HEK293T (cell line): ENCODE measurements around the gene ZNF805.
"Not testable (repeated sequence)": the region's sequence is repeated elsewhere in the genome, so short reads cannot be mapped to it uniquely, and the experiment has no call there.

Source experiments
- CTCF ChIA-PET: fragments of 350-600 bp; formaldehyde crosslinking; extraction: SDS; loops from one replicate; lab custom pipeline; 2021; ENCODE audit warnings: antibody characterized with exemption, inconsistent platforms; lab: Yijun Ruan, JAX
- POLR2A ChIA-PET: fragments of 350-600 bp; formaldehyde crosslinking; extraction: SDS; loops from one replicate; lab custom pipeline; 2020; ENCODE audit warnings: antibody characterized with exemption, inconsistent platforms; lab: Yijun Ruan, JAX
- DNase-seq: peaks from one replicate; pipeline ENCODE4 v3.0.0; 2012; ENCODE audit warnings: mixed read lengths; ENCODE audit errors: extremely low spot score
- ARNT ChIP-seq: fragments of 450-650 bp; IDR thresholded peaks from 2 replicates; pipeline ENCODE4 v1.6.1; 2017; ENCODE audit warnings: mild to moderate bottlenecking
- BHLHE40 ChIP-seq: fragments of 450-650 bp; IDR thresholded peaks from 2 replicates; pipeline ENCODE4 v1.6.1; 2016; ENCODE audit warnings: mild to moderate bottlenecking, moderate library complexity, borderline replicate concordance
- CTBP1 ChIP-seq: fragments of 450-650 bp; IDR thresholded peaks from 2 replicates; pipeline ENCODE4 v1.6.1; 2016; ENCODE audit warnings: borderline replicate concordance
- ELF4 ChIP-seq: fragments of 450-650 bp; IDR thresholded peaks from 2 replicates; pipeline ENCODE4 v1.6.1; 2017; ENCODE audit warnings: antibody characterized with exemption
- FOXA1 ChIP-seq: fragments of 450-650 bp; IDR thresholded peaks from 2 replicates; pipeline ENCODE4 v1.6.1; 2016; ENCODE audit warnings: mild to moderate bottlenecking
- FOXK2 ChIP-seq: fragments of 450-650 bp; IDR thresholded peaks from 2 replicates; pipeline ENCODE4 v1.6.1; 2016; ENCODE audit warnings: mild to moderate bottlenecking
- FOXM1 ChIP-seq: fragments of 450-650 bp; IDR thresholded peaks from 2 replicates; pipeline ENCODE4 v1.6.1; 2017; ENCODE audit warnings: mild to moderate bottlenecking, borderline replicate concordance
- HDGF ChIP-seq: fragments of 450-650 bp; IDR thresholded peaks from 2 replicates; pipeline ENCODE4 v1.6.1; 2017; ENCODE audit warnings: antibody characterized with exemption, borderline replicate concordance
- L3MBTL2 ChIP-seq: fragments of 450-650 bp; conservative IDR thresholded peaks from 2 replicates; pipeline ENCODE4 v1.6.1; 2016; ENCODE audit warnings: mild to moderate bottlenecking
- LEF1 ChIP-seq: fragments of 450-650 bp; IDR thresholded peaks from 2 replicates; pipeline ENCODE4 v1.6.1; 2017; ENCODE audit warnings: mild to moderate bottlenecking, borderline replicate concordance
- NFRKB ChIP-seq: fragments of 450-650 bp; IDR thresholded peaks from 2 replicates; pipeline ENCODE4 v1.6.1; 2016; ENCODE audit warnings: mild to moderate bottlenecking, moderate library complexity
- PKNOX1 ChIP-seq: fragments of 450-650 bp; IDR thresholded peaks from 2 replicates; pipeline ENCODE4 v1.6.1; 2016
- SP1 ChIP-seq: fragments of 450-650 bp; IDR thresholded peaks from 2 replicates; pipeline ENCODE4 v1.6.1; 2017
- SUZ12 ChIP-seq: fragments of 450-650 bp; IDR thresholded peaks from 2 replicates; pipeline ENCODE4 v1.6.1; 2016; ENCODE audit warnings: mild to moderate bottlenecking
- TARDBP ChIP-seq: fragments of 450-650 bp; IDR thresholded peaks from 2 replicates; pipeline ENCODE4 v1.6.1; 2016
- ZNF384 ChIP-seq: fragments of 450-650 bp; IDR thresholded peaks from 2 replicates; pipeline ENCODE4 v1.6.1; 2016

Gene ZNF805

GRCh38 chr19:57242821-57243220, 2.4 kb downstream of the ZNF805 start:
- ChIA-PET POLR2A (no interaction called here), CTCF (no interaction called here)
- TF ChIP-seq PKNOX1 = no peak
- no peak for TF ChIP-seq FOXK2
- no peak for TF ChIP-seq NFRKB
- TF ChIP-seq ELF4 = no peak
- TF ChIP-seq ZNF384 = no peak
- no peak for TF ChIP-seq SUZ12
- no peak for DNase-seq

GRCh38 chr19:57244513-57244912, 4.1 kb downstream of the ZNF805 start:
- POLR2A ChIA-PET = no interaction called here
- CTCF ChIA-PET = no interaction called here
- TF ChIP-seq FOXA1 (no peak), ARNT (no peak), LEF1 (no peak), FOXK2 (no peak), ZNF384 (no peak), ELF4 (no peak), SP1 (no peak)
- DNase-seq = no peak

- POLR2A ChIA-PET = no interaction called here
- TF ChIP-seq BHLHE40 = no peak
- no peak for TF ChIP-seq ELF4
- TF ChIP-seq FOXA1 = no peak
- TF ChIP-seq SP1 = no peak
- TF ChIP-seq L3MBTL2 = no peak
- TF ChIP-seq LEF1 = no peak
- no peak for TF ChIP-seq ARNT
- TF ChIP-seq FOXK2 = no peak
- TF ChIP-seq PKNOX1 = no peak
- DNase-seq = no peak
- CTCF ChIA-PET = no interaction called here
Measured at GRCh38 chr19:57245066-57245465, 4.6 kb downstream of the ZNF805 start.

- ChIA-PET POLR2A (no interaction called here), CTCF (no interaction called here)
Measured at GRCh38 chr19:57245959-57246358, 5.5 kb downstream of the ZNF805 start.

GRCh38 chr19:57248646-57249045, 8.2 kb downstream of the ZNF805 start:
- CTCF ChIA-PET = no interaction called here
- POLR2A ChIA-PET = no interaction called here
- DNase-seq = no peak
- TF ChIP-seq ELF4 (no peak), SP1 (no peak), LEF1 (no peak), NFRKB (no peak), L3MBTL2 (no peak), CTBP1 (no peak), FOXK2 (no peak), FOXA1 (no peak), TARDBP (no peak), FOXM1 (no peak), HDGF (no peak), BHLHE40 (no peak), ZNF384 (no peak), PKNOX1 (no peak), SUZ12 (no peak), ARNT (no peak)

More at GRCh38 chr19:57245959-57246358, 5.5 kb downstream of the ZNF805 start:
- no peak for DNase-seq
- TF ChIP-seq SUZ12 = no peak
- no peak for TF ChIP-seq ELF4
- no peak for TF ChIP-seq CTBP1
- TF ChIP-seq BHLHE40 = no peak
- no peak for TF ChIP-seq SP1
- no peak for TF ChIP-seq ZNF384
- no peak for TF ChIP-seq FOXA1
- no peak for TF ChIP-seq LEF1
- no peak for TF ChIP-seq FOXK2
- no peak for TF ChIP-seq NFRKB
- no peak for TF ChIP-seq L3MBTL2
- TF ChIP-seq TARDBP = no peak
- TF ChIP-seq ARNT = no peak

GRCh38 chr19:57249329-57249728, 8.9 kb downstream of the ZNF805 start:
- TF ChIP-seq SP1 = no peak
- TF ChIP-seq PKNOX1 = no peak
- TF ChIP-seq ELF4 = no peak
- no peak for TF ChIP-seq TARDBP
- no peak for TF ChIP-seq ZNF384
- no peak for TF ChIP-seq ARNT
- no peak for TF ChIP-seq SUZ12
- ChIA-PET CTCF (no interaction called here), POLR2A (interaction anchor here (0.8 kb wide), 1 partner anchor 9 kb away, joined by 4 read pairs; the partner anchor contains the start of gene ZNF805)
- DNase-seq = no peak

GRCh38 chr19:57253767-57254166, 13.3 kb downstream of the ZNF805 start:
- POLR2A ChIA-PET, CTCF ChIA-PET, DNase-seq: not testable (repeated sequence)
